OCI-LY1 (cell line): ENCODE data around the gene PVALB.

ENCODE experiments used
- H2AFZ ChIP-seq: fragments of 200-600 bp; sonication (generic), shearing (Covaris generic); 2 replicates; pipeline ENCODE4 v1.6.0; 2014; ENCODE audit warnings: antibody characterized with exemption, mild to moderate bottlenecking, low read length
- H3F3A ChIP-seq: fragments of 200-600 bp; sonication (generic), shearing (Covaris generic); 2 replicates; pipeline ENCODE4 v1.6.0; 2014; ENCODE audit warnings: mild to moderate bottlenecking, antibody characterized with exemption, low read length, moderate library complexity; ENCODE audit not compliant: insufficient read depth
- H3K27ac ChIP-seq: fragments of 200-600 bp; sonication (generic); 2 replicates; pipeline ENCODE4 v1.5.1; 2014; ENCODE audit warnings: low read length, mixed run types, mild to moderate bottlenecking, low read depth; ENCODE audit not compliant: poor library complexity, severe bottlenecking
- H3K27me3 ChIP-seq: fragments of 200-600 bp; sonication (generic); 2 replicates; pipeline ENCODE4 v1.6.0; 2014; ENCODE audit warnings: antibody characterized with exemption, mild to moderate bottlenecking, low read length, moderate library complexity; ENCODE audit not compliant: insufficient read depth
- H3K36me3 ChIP-seq: fragments of 200-600 bp; sonication (generic); 2 replicates; pipeline ENCODE4 v1.6.1; 2014; ENCODE audit warnings: mild to moderate bottlenecking, antibody characterized with exemption, low read length, moderate library complexity, mixed read lengths; ENCODE audit not compliant: insufficient read depth
- H3K4me1 ChIP-seq: fragments of 200-600 bp; sonication (generic); 2 replicates; pipeline ENCODE4 v1.5.1; 2014; ENCODE audit warnings: mild to moderate bottlenecking, low read length, moderate library complexity; ENCODE audit not compliant: insufficient read depth, severe bottlenecking
- H3K4me2 ChIP-seq: fragments of 200-600 bp; sonication (generic), shearing (Covaris generic); 2 replicates; pipeline ENCODE4 v1.6.1; 2014; ENCODE audit warnings: low read length
- H3K4me3 ChIP-seq: fragments of 200-600 bp; sonication (generic); 2 replicates; pipeline ENCODE4 v1.5.1; 2014; ENCODE audit warnings: low read length, low read depth, mild to moderate bottlenecking, mixed read lengths; ENCODE audit not compliant: poor library complexity, severe bottlenecking
- H3K79me2 ChIP-seq: fragments of 200-600 bp; shearing (Covaris generic); 2 replicates; pipeline ENCODE4 v1.6.1; 2016; ENCODE audit warnings: mixed run types, low read length, mixed read lengths; ENCODE audit not compliant: insufficient read depth
- H3K9ac ChIP-seq: fragments of 200-600 bp; sonication (generic), shearing (Covaris generic); 2 replicates; pipeline ENCODE4 v1.6.1; 2014; ENCODE audit warnings: mild to moderate bottlenecking, low read length, mixed read lengths
- H3K9me2 ChIP-seq: fragments of 200-600 bp; sonication (generic), shearing (Covaris generic); 2 replicates; pipeline ENCODE4 v1.6.1; 2014; ENCODE audit warnings: low read depth, mild to moderate bottlenecking, low read length, mixed read lengths
- H3K9me3 ChIP-seq: fragments of 200-600 bp; shearing (Covaris generic); 2 replicates; pipeline ENCODE4 v1.6.1; 2014; ENCODE audit warnings: low read length, mixed read lengths
- H4K20me1 ChIP-seq: fragments of 200-600 bp; sonication (generic), shearing (Covaris generic); 2 replicates; pipeline ENCODE4 v1.6.0; 2016; ENCODE audit warnings: mild to moderate bottlenecking, low read length; ENCODE audit not compliant: insufficient read depth
- EZH2 ChIP-seq: fragments of 200-600 bp; sonication (generic), shearing (Covaris generic); IDR thresholded peaks from 2 replicates; pipeline ENCODE4 v1.8.0; 2017; ENCODE audit warnings: borderline replicate concordance, mixed run types, mild to moderate bottlenecking, antibody characterized with exemption, low read length, moderate library complexity, mixed read lengths
- TF ChIP-seq, protein P1 (sequence below): fragments of 200-600 bp; sonication (generic), shearing (Covaris generic); IDR thresholded peaks from 2 replicates; pipeline ENCODE4 v1.5.1; 2017; ENCODE audit warnings: mild to moderate bottlenecking, antibody characterized with exemption, low read length, moderate library complexity, mixed read lengths

Gene PVALB, protein sequence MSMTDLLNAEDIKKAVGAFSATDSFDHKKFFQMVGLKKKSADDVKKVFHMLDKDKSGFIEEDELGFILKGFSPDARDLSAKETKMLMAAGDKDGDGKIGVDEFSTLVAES

DNA sequence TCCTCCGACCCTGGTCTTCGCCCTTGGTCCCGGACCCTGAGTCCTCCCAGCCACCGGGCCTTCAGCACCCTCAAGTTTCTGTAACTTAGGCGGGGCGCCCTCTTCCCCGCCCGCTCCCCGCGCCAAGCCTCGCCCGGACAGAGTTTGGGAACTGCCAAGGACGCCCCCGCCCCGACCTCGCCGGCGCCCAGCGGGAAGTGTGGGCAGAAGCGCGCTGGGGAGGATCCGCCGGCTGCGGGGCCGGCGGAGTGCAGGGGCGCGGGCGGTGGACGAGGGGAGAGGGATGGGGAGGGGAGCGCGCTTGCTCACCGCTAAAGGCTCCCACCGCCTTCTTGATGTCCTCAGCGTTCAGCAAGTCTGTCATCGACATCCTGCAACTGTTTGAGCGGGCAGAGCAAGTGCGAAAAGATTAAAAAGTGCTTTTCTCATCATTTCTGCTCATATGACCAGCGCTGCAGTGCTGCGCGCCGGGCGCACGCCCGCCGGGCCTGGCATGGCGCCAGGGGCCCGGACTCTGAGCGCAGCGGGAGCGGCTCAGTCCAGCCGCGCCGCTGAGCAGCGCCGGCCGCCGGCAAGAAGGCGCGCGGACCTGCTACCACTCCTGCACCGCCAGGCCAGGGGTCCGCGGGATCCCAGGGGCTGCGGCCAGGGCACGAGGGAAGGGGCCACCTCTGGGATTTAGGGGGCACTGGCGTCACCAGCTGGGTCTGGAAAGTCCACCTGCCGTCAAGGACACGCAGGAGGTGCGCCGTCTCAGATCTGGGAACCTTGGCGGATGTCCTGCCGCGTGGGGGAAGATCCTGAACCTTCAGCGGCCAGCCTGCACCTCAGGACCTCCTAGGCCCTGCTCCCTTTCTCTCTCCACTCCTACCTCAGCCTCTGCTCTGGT is at the start of gene PVALB:
TSS of gene PVALB (minus strand) at position 400 of the 889 bp plus-strand sequence. CDS start at position 370, 30 bp downstream.
- Histone ChIP-seq H3F3A (no peaks in the 10 kb centered on the region), H3K9me2 (no peaks in the 10 kb centered on the region), H3K4me1 (no peaks in the 10 kb centered on the region), H3K4me3 (no peak within 1 kb of the TSS), H3K4me2 (no peak within 1 kb of the TSS), H2AFZ (no peak within 1 kb of the TSS), H4K20me1 (no peaks in the 10 kb centered on the region), H3K27me3 (0 out of 2 replicates have a peak, but pooled peaks cover 6% of the 10 kb centered on the region), H3K9me3 (no peaks in the 10 kb centered on the region), H3K79me2 (no peaks in the 10 kb centered on the region), H3K9ac (no peak within 1 kb of the TSS), H3K27ac (no peak within 1 kb of the TSS), H3K36me3 (no peaks in the 10 kb centered on the region)
- TF ChIP-seq, protein P1, sequence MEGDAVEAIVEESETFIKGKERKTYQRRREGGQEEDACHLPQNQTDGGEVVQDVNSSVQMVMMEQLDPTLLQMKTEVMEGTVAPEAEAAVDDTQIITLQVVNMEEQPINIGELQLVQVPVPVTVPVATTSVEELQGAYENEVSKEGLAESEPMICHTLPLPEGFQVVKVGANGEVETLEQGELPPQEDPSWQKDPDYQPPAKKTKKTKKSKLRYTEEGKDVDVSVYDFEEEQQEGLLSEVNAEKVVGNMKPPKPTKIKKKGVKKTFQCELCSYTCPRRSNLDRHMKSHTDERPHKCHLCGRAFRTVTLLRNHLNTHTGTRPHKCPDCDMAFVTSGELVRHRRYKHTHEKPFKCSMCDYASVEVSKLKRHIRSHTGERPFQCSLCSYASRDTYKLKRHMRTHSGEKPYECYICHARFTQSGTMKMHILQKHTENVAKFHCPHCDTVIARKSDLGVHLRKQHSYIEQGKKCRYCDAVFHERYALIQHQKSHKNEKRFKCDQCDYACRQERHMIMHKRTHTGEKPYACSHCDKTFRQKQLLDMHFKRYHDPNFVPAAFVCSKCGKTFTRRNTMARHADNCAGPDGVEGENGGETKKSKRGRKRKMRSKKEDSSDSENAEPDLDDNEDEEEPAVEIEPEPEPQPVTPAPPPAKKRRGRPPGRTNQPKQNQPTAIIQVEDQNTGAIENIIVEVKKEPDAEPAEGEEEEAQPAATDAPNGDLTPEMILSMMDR = no peak
- no peak for TF ChIP-seq EZH2

GRCh38 chr22:36865346-36865745 is 48.5 kb upstream of the PVALB start:
- Histone ChIP-seq H4K20me1 (no peaks in the 10 kb centered on the region), H3K9me3 (no peaks in the 10 kb centered on the region), H3K4me3 (no peak overlapping the region), H3K36me3 (no peaks in the 10 kb centered on the region), H3K27me3 (no peaks in the 10 kb centered on the region), H2AFZ (no peak overlapping the region), H3K4me2 (no peak overlapping the region), H3K9me2 (no peaks in the 10 kb centered on the region), H3K9ac (no peak overlapping the region), H3K79me2 (no peaks in the 10 kb centered on the region), H3K27ac (no peak overlapping the region), H3K4me1 (peaks cover 31% of the 10 kb centered on the region), H3F3A (peaks cover 2% of the 10 kb centered on the region; the same call in 1 of the 2 replicates)
- TF ChIP-seq, protein P1 = no peak

DNA sequence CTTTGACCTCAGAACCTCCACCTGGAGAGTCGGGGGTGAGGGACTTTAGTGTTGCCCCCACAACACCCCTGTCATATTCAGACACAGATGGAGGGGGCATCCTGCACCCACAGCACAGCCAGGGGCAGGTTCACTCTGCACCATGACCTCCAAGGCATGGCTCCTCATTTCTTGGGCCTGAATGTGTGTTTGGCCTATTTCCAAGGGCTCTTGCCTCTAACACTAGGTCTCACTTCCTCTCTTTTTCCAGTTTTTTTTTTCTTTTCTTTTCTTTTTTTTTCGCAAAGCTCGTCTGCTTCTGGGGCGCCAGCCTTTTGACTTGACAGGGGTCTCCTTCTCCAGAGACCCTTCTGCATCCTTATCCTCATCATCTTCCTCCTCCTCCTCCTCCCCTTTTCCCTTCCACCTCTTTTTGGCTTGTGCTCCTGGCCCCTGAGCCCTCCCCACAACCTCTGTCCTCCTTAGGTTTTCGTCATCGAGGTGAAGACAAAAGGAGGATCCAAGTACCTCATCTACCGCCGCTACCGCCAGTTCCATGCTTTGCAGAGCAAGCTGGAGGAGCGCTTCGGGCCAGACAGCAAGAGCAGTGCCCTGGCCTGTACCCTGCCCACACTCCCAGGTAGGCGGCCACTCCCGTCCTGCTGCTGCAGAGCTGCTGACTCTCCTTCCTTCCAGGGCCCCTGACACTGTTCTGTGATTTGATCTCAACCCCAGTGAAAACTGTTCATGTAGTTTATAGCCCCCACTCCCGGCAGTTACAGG is 47.8 kb upstream of the PVALB start:
- no peak overlapping the region for H3K4me3 ChIP-seq
- H3K9ac ChIP-seq = no peak overlapping the region
- H3K9me2 ChIP-seq = no peaks in the 10 kb centered on the region
- H3F3A ChIP-seq = peaks cover 7% of the 10 kb centered on the region; the same call in 1 of the 2 replicates
- H3K27me3 ChIP-seq = no peaks in the 10 kb centered on the region
- H3K4me2 ChIP-seq = no peak overlapping the region
- peaks cover 37% of the 10 kb centered on the region for H3K4me1 ChIP-seq
- no peaks in the 10 kb centered on the region for H3K9me3 ChIP-seq
- H3K27ac ChIP-seq = no peak overlapping the region
- no peak overlapping the region for H2AFZ ChIP-seq
- no peaks in the 10 kb centered on the region for H3K79me2 ChIP-seq
- TF ChIP-seq, protein P1 = no peak
- no peak for TF ChIP-seq EZH2
- no peaks in the 10 kb centered on the region for H3K36me3 ChIP-seq
- no peaks in the 10 kb centered on the region for H4K20me1 ChIP-seq
